Caco-2 (cell line): Measurements from ENCODE around the gene CSMD2. TPM values are rescaled to one million over a fixed set of nuclear protein-coding genes. Genes with fewer than 3 reads are reported as not detected.

Experiments
- BruUV-seq: library from RNA; stranded (reverse); fragments of 400-500 nt; replicated peaks from 2 replicates; lab custom pipeline; 2021; lab: Mats Ljungman, UMichigan
- CTCF ChIA-PET: fragments of 300-600 bp; sonication (Branson Sonifier 250); formaldehyde crosslinking; loops from one replicate; lab custom pipeline; 2022; ENCODE audit warnings: antibody characterized with exemption; lab: Charles Lee
- POLR2A ChIA-PET: fragments of 300-600 bp; sonication (Branson Sonifier 250); formaldehyde crosslinking; loops from one replicate; lab custom pipeline; 2022; ENCODE audit warnings: antibody characterized with exemption; lab: Charles Lee
- DNase-seq, 2 experiments: peaks; one replicate each; pipeline versions ENCODE4 v3.0.0 to v3.0.0-alpha.2; 2020 to 2022
- H3K27me3 ChIP-seq: replicated peaks from 2 replicates; pipeline ENCODE4 v1.6.0; 2011; ENCODE audit warnings: low read length; ENCODE audit not compliant: control insufficient read depth, insufficient read depth
- H3K36me3 ChIP-seq: 2 replicates; pipeline ENCODE4 v1.5.1; 2011; ENCODE audit warnings: low read length; ENCODE audit not compliant: control insufficient read depth, insufficient read depth
- H3K4me1 ChIP-seq: fragments of 250-450 bp; sonication (Bioruptor Pico); 2 replicates; pipeline ENCODE4 v1.5.1; 2020; ENCODE audit warnings: mild to moderate bottlenecking
- H3K4me3 ChIP-seq: 2 replicates; pipeline ENCODE4 v1.5.1; 2011; ENCODE audit warnings: low read depth, mild to moderate bottlenecking, control low read depth, low read length
- H3K9me3 ChIP-seq: fragments of 250-450 bp; sonication (Bioruptor Pico); 2 replicates; pipeline ENCODE4 v1.5.1; 2020; ENCODE audit warnings: mild to moderate bottlenecking, moderate library complexity
- H3K27ac Mint-ChIP-seq: one replicate; pipeline ENCODE4 v1.8.0; 2022; ENCODE audit warnings: mixed read lengths; ENCODE audit not compliant: unreplicated experiment
- H3K27me3 Mint-ChIP-seq: one replicate; pipeline ENCODE4 v1.8.0; 2022; ENCODE audit warnings: mixed read lengths; ENCODE audit not compliant: insufficient read depth, unreplicated experiment
- H3K36me3 Mint-ChIP-seq: one replicate; pipeline ENCODE4 v1.8.0; 2022; ENCODE audit warnings: mild to moderate bottlenecking, mixed read lengths; ENCODE audit not compliant: insufficient read depth, unreplicated experiment
- H3K4me1 Mint-ChIP-seq: one replicate; pipeline ENCODE4 v1.8.0; 2022; ENCODE audit warnings: low read depth, mixed read lengths; ENCODE audit not compliant: unreplicated experiment
- H3K4me3 Mint-ChIP-seq: one replicate; pipeline ENCODE4 v1.8.0; 2022; ENCODE audit warnings: mild to moderate bottlenecking, moderate library complexity, mixed read lengths; ENCODE audit not compliant: unreplicated experiment
- H3K9me3 Mint-ChIP-seq: one replicate; pipeline ENCODE4 v1.8.0; 2022; ENCODE audit warnings: mixed read lengths; ENCODE audit not compliant: unreplicated experiment
- intact Hi-C: fragments of 100-400 bp; cut with micrococcal nuclease; formaldehyde crosslinking; loops from one replicate; pipeline ENCODE4 v1.10.0; 2022; ENCODE audit not compliant: unreplicated experiment
- total RNA-seq: library from RNA; stranded (reverse); gene quantifications from 2 replicates; pipeline ENCODE4 v1.2.3, GENCODE V29; 2022
- TF ChIP-seq, protein P1 (sequence below), 2 experiments: fragments of 200-600 bp in 1 of 2; IDR thresholded peaks; 1 replicate in 1 of 2; 2 replicates in 1 of 2; pipeline versions ENCODE4 v1.5.1 to v1.8.0; 2011 to 2022; ENCODE audit warnings: antibody characterized with exemption in 1 of 2, control low read depth in 1 of 2, inconsistent platforms in 1 of 2, low read depth in 1 of 2, low read length in 1 of 2, mild to moderate bottlenecking in 1 of 2, moderate library complexity in 1 of 2; ENCODE audit not compliant: insufficient read depth in 1 of 2, severe bottlenecking in 1 of 2, unreplicated experiment in 1 of 2

Gene CSMD2
- total RNA-seq, 1 experiment from 2014 or later: not detected

DNA sequence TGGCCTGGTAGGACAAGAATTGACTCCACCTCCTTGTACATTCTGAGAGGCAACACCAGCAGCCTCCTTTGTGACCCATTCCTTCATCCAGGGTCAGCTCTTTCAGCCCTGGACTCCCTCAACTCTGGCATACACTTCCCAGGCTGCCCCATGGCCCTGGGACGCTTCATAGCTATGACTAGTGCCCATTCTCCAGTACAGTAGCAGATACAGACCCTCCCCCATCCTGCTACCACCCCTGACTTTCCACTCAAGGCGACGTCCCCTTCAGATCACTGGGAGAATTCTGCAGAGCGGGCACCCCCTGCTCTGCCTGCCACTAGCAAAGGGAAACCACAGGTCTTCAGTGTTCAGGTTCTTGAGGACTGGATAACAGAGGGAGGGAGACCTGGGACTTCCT lies 400.9 kb downstream of the CSMD2 start:
- H3K36me3 Mint-ChIP-seq: no peaks in the 10 kb centered on the region
- BruUV-seq: no TSS peak

DNA sequence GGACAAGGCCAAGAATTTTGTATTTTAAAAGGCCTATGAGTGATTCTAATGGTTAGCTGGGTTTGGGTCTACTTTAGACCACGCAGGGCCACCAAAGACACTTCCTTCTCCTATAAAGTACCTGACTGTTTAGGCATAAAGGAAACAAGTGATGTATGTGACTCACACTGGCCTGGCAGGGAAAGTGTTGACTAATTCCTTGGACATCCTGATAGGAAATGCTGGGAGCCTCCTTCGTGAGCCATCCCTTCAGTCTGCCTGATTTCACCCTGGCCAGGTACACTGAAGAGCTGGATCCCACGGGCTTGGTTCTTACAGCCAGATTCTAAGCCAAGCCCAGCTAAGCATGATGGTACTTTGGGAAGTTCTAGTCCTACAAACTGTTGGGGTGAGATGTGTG lies 401.6 kb downstream of the CSMD2 start:
- Mint-ChIP-seq H3K4me3 (no peak overlapping the region), H3K27me3 (peaks cover 6% of the 10 kb centered on the region), H3K27ac (no peak overlapping the region), H3K36me3 (no peaks in the 10 kb centered on the region), H3K9me3 (peaks cover 11% of the 10 kb centered on the region), H3K4me1 (no peaks in the 10 kb centered on the region)
- Histone ChIP-seq H3K27me3 (no peaks in the 10 kb centered on the region), H3K4me1 (no peaks in the 10 kb centered on the region), H3K36me3 (no peaks in the 10 kb centered on the region), H3K4me3 (no peak overlapping the region), H3K9me3 (no peaks in the 10 kb centered on the region)
- no peak for DNase-seq
- TF ChIP-seq, protein P1, sequence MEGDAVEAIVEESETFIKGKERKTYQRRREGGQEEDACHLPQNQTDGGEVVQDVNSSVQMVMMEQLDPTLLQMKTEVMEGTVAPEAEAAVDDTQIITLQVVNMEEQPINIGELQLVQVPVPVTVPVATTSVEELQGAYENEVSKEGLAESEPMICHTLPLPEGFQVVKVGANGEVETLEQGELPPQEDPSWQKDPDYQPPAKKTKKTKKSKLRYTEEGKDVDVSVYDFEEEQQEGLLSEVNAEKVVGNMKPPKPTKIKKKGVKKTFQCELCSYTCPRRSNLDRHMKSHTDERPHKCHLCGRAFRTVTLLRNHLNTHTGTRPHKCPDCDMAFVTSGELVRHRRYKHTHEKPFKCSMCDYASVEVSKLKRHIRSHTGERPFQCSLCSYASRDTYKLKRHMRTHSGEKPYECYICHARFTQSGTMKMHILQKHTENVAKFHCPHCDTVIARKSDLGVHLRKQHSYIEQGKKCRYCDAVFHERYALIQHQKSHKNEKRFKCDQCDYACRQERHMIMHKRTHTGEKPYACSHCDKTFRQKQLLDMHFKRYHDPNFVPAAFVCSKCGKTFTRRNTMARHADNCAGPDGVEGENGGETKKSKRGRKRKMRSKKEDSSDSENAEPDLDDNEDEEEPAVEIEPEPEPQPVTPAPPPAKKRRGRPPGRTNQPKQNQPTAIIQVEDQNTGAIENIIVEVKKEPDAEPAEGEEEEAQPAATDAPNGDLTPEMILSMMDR (IDR thresholded peaks at IDR 0.05; ENCODE audit: insufficient read depth in 1 of 2, low read depth in 1 of 2, low read length in 1 of 2, severe bottlenecking in 1 of 2, unreplicated experiment in 1 of 2): no peak
- BruUV-seq: no TSS peak
- ChIA-PET CTCF (no interaction called here), POLR2A (no interaction called here)
- intact Hi-C loops: no loop called here

More for the DNA sequence above, 400.9 kb downstream of the CSMD2 start:
- peaks cover 3% of the 10 kb centered on the region for H3K9me3 Mint-ChIP-seq
- Histone ChIP-seq H3K9me3 (no peaks in the 10 kb centered on the region), H3K36me3 (no peaks in the 10 kb centered on the region), H3K27me3 (no peaks in the 10 kb centered on the region), H3K4me3 (no peak overlapping the region), H3K4me1 (no peaks in the 10 kb centered on the region)
- peaks cover 3% of the 10 kb centered on the region for H3K27me3 Mint-ChIP-seq
- POLR2A ChIA-PET: no interaction called here
- DNase-seq: no peak
- TF ChIP-seq, protein P1 (IDR thresholded peaks at IDR 0.05; ENCODE audit: insufficient read depth in 1 of 2, low read depth in 1 of 2, low read length in 1 of 2, severe bottlenecking in 1 of 2, unreplicated experiment in 1 of 2): no peak
- intact Hi-C loops: no loop called here
- no peaks in the 10 kb centered on the region for H3K4me1 Mint-ChIP-seq
- no peak overlapping the region for H3K4me3 Mint-ChIP-seq
- CTCF ChIA-PET: no interaction called here
- no peak overlapping the region for H3K27ac Mint-ChIP-seq

DNA sequence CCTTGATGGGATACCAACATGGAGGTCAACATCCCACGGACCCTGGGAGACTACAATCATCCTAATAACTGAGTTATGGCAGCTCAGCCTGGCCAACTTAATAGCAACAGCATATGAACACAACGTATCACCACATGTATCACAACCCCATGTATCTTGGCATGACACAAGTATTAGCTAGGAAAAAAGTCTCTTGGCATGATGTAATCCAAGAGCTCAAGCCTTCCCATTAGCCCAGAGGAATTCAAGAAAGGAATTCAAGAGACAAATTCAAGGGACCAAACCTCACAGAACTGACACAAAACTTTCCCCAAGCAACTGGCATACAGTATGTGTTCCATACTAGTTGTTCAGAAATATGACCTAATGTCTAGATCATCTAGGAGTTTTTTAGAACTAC lies 402.1 kb downstream of the CSMD2 start:
- intact Hi-C loops: no loop called here
- H3K4me3 Mint-ChIP-seq: no peak overlapping the region
- peaks cover 6% of the 10 kb centered on the region for H3K27me3 Mint-ChIP-seq
- Histone ChIP-seq H3K4me1 (no peaks in the 10 kb centered on the region), H3K36me3 (no peaks in the 10 kb centered on the region), H3K27me3 (no peaks in the 10 kb centered on the region), H3K9me3 (no peaks in the 10 kb centered on the region), H3K4me3 (no peak overlapping the region)
- no peak overlapping the region for H3K27ac Mint-ChIP-seq
- no peak for DNase-seq
- peaks cover 15% of the 10 kb centered on the region for H3K9me3 Mint-ChIP-seq
- no peaks in the 10 kb centered on the region for H3K36me3 Mint-ChIP-seq
- POLR2A ChIA-PET: no interaction called here
- BruUV-seq: no TSS peak
- H3K4me1 Mint-ChIP-seq: no peaks in the 10 kb centered on the region
- TF ChIP-seq, protein P1 (IDR thresholded peaks at IDR 0.05; ENCODE audit: insufficient read depth in 1 of 2, low read depth in 1 of 2, low read length in 1 of 2, severe bottlenecking in 1 of 2, unreplicated experiment in 1 of 2): no peak
- CTCF ChIA-PET: no interaction called here
